ENCODE data around the gene RNU2-63P. TPM values are rescaled to one million over a fixed set of nuclear protein-coding genes. Genes with fewer than 3 reads are reported as not detected.

The RNU2-63P gene
- total and polyA plus RNA-seq, 2 of the 8 experiments (the other 6 are each of a cell fraction or from before 2014, with no cell fraction given), result 6.6 TPM; not detected in 1

- no peak for TF ChIP-seq CTCF (IDR thresholded peaks at IDR 0.05; ENCODE audit: control extremely low read depth in 1 of 3, insufficient read depth in 1 of 3, low read depth in 1 of 3, low read length in 3 of 3)
- no peak for TF ChIP-seq SRF (IDR thresholded peaks at IDR 0.05; ENCODE audit: low read depth, low read length)
- no peak for TF ChIP-seq PHF8 (conservative IDR thresholded peaks at IDR 0.05; ENCODE audit: low read depth, low read length)
- TF ChIP-seq CHD2 (IDR thresholded peaks at IDR 0.05; ENCODE audit: low read length), result no peak
- no peak for TF ChIP-seq BACH1 (IDR thresholded peaks at IDR 0.05; ENCODE audit: low read length)
- no peak for TF ChIP-seq TCF12 (IDR thresholded peaks at IDR 0.05; ENCODE audit: low read depth, low read length)
These were observed 12.6 kb upstream of the RNU2-63P start (continued) for GRCh38 chr2:88028931-88029330.

Measured in H1 (cell line).